ENCODE data around the gene NKX6-2. TPM values are rescaled to one million over a fixed set of nuclear protein-coding genes. Genes with fewer than 3 reads are reported as not detected.

NKX6-2 gene
- total and polyA plus RNA-seq, 2 experiments from 2014 or later, result 0.24 to 9.3 TPM

- TF ChIP-seq, protein P1, sequence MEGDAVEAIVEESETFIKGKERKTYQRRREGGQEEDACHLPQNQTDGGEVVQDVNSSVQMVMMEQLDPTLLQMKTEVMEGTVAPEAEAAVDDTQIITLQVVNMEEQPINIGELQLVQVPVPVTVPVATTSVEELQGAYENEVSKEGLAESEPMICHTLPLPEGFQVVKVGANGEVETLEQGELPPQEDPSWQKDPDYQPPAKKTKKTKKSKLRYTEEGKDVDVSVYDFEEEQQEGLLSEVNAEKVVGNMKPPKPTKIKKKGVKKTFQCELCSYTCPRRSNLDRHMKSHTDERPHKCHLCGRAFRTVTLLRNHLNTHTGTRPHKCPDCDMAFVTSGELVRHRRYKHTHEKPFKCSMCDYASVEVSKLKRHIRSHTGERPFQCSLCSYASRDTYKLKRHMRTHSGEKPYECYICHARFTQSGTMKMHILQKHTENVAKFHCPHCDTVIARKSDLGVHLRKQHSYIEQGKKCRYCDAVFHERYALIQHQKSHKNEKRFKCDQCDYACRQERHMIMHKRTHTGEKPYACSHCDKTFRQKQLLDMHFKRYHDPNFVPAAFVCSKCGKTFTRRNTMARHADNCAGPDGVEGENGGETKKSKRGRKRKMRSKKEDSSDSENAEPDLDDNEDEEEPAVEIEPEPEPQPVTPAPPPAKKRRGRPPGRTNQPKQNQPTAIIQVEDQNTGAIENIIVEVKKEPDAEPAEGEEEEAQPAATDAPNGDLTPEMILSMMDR (conservative IDR thresholded peaks at IDR 0.05; ENCODE audit: low read depth in 2 of 2), result no peak
- no peak for TF ChIP-seq NANOG (IDR thresholded peaks at IDR 0.05; ENCODE audit: borderline replicate concordance)
Observed at GRCh38 chr10:132820056-132820455, 34.1 kb upstream of the NKX6-2 start (continued).

- no peaks in the 10 kb centered on the region for H3K27me3 ChIP-seq (ENCODE audit: insufficient read depth)
- no peak overlapping the region for H2AFZ ChIP-seq
- no peaks in the 10 kb centered on the region for H3K79me2 ChIP-seq (replicated peaks; ENCODE audit: insufficient read depth)
- H3F3A ChIP-seq (replicated peaks; ENCODE audit: low read depth), result no peaks in the 10 kb centered on the region
- H3K27ac ChIP-seq (ENCODE audit: low read depth), result no peak overlapping the region
- H3K36me3 Mint-ChIP-seq (ENCODE audit: low read depth), result peaks cover 5% of the 10 kb centered on the region
- peaks cover 2% of the 10 kb centered on the region; the same call in 2 of the 3 replicates for H3K9me3 Mint-ChIP-seq
- no peak overlapping the region for H3K4me3 ChIP-seq
- TF ChIP-seq, protein P1 (conservative IDR thresholded peaks at IDR 0.05; ENCODE audit: low read depth in 2 of 2), result no peak
- TF ChIP-seq REST (IDR thresholded peaks at IDR 0.05; ENCODE audit: unreplicated experiment), result no peak
- TF ChIP-seq STAT1 (IDR thresholded peaks at IDR 0.05; ENCODE audit: unreplicated experiment), result no peak
- no peak for TF ChIP-seq JUNB (IDR thresholded peaks at IDR 0.05; ENCODE audit: unreplicated experiment)
- no peak for TF ChIP-seq ZNF331 (CRISPR knock-in tag; IDR thresholded peaks at IDR 0.05; ENCODE audit: low read depth)
- no peak for TF ChIP-seq NANOG (IDR thresholded peaks at IDR 0.05; ENCODE audit: borderline replicate concordance)
- TF ChIP-seq CREB1 (CRISPR knock-in tag; IDR thresholded peaks at IDR 0.05; ENCODE audit: low read depth), result no peak
- TF ChIP-seq EZH2 (IDR thresholded peaks at IDR 0.05; ENCODE audit: low read depth, unreplicated experiment), result no peak
- no peak for TF ChIP-seq EZH2phosphoT487 (IDR thresholded peaks at IDR 0.05; ENCODE audit: unreplicated experiment)
- TF ChIP-seq ZNF114 (CRISPR knock-in tag; IDR thresholded peaks at IDR 0.05), result no peak
- no peak for TF ChIP-seq ZNF462 (CRISPR knock-in tag; IDR thresholded peaks at IDR 0.05)
- DNase-seq (ENCODE audit: low spot score) (no peak), ATAC-seq (no peak)
- H3K4me2 ChIP-seq, result no peak overlapping the region
- no peaks in the 10 kb centered on the region for H4K20me1 ChIP-seq (replicated peaks; ENCODE audit: insufficient read depth)
- H3K36me3 ChIP-seq (ENCODE audit: insufficient read depth), result no peaks in the 10 kb centered on the region
- H3K27ac Mint-ChIP-seq, result no peak overlapping the region
- peaks cover 3% of the 10 kb centered on the region for H3K27me3 Mint-ChIP-seq (ENCODE audit: insufficient read depth, low read depth, poor library complexity)
- H3K4me1 ChIP-seq (ENCODE audit: insufficient read depth), result no peaks in the 10 kb centered on the region
- H3K4me1 Mint-ChIP-seq, result peaks cover 3% of the 10 kb centered on the region; the same call in 1 of the 3 replicates
- H3K4me3 Mint-ChIP-seq, result no peak overlapping the region
- no peaks in the 10 kb centered on the region for H3K9me2 ChIP-seq (ENCODE audit: insufficient read depth)
Observed at GRCh38 chr10:132817701-132818211, 31.8 kb upstream of the NKX6-2 start.
